Activated CD8-positive, alpha-beta memory T cell treated with anti-CD3 and anti-CD28 coated beads, Interleukin-2, amount 50 U/mL, for 4 hours (primary cell): ENCODE data around the gene MUL1.
"Not testable (repeated sequence)": the region's sequence is repeated elsewhere in the genome, so short reads cannot be mapped to it uniquely, and the experiment has no call there.

Source experiments
- DNase-seq: peaks from one replicate; pipeline ENCODE4 v3.0.0-alpha.2; 2020

MUL1 gene, protein sequence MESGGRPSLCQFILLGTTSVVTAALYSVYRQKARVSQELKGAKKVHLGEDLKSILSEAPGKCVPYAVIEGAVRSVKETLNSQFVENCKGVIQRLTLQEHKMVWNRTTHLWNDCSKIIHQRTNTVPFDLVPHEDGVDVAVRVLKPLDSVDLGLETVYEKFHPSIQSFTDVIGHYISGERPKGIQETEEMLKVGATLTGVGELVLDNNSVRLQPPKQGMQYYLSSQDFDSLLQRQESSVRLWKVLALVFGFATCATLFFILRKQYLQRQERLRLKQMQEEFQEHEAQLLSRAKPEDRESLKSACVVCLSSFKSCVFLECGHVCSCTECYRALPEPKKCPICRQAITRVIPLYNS

DNA sequence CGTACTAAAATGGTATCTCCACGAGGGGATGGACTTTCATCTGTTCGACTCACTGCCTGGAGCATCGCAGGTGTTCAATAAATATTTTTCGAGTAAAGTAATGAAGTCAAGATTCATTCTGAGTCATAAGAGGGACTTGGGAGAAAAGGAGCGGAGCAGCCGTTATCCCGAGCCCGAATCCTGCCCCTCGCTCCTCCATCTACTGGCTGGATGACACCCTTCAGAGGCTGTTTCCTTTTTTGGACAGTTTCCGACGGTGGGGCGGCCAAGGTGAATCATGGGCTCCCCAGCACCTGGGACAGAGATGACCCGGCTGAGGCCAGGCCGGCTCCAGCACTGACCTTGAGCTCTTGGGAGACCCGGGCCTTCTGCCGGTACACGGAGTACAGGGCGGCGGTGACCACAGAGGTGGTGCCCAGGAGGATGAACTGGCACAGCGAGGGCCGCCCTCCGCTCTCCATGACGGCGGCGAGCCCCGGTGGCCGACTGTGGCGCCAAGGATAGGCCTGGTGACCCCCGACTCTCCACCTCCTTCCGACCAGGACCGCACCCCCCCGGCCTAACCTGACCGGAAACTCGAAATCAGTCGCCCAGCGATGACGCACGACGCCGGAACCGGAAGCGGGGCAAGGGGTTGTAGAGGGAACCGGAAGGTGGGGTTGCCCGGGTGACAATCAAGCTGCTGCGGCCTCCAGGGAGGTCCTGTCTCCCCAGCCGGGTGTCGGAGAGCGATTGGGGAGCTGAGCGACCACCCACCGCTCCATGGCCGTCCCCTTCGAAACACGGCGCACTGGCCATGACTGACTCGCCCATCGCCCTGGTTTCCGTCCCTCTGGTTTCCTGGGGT, at the start of gene MUL1:
MUL1 (minus strand) TSS at position 588 of the 847 bp plus-strand sequence; CDS start at position 461, 127 bp downstream.
- DNase-seq: peak; percentile 95

DNA sequence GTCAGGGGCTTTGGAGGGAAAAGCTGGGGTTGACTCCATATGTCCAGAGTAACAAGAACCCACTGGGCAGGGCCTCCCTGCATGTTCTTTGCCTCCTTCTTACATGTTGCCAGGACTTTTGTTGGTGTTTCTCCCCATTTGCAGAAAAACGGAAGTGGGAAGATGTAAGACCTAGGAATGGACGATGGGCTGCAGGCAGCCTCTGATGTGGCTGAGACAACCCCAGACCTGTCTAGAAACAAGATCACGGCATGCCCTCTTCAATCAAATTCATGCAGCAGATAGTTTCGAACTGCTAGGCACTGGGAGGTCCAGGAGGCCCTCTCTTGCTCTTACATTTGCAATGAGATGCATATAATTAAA, 47.8 kb upstream of the MUL1 start:
- no peak for DNase-seq

DNA sequence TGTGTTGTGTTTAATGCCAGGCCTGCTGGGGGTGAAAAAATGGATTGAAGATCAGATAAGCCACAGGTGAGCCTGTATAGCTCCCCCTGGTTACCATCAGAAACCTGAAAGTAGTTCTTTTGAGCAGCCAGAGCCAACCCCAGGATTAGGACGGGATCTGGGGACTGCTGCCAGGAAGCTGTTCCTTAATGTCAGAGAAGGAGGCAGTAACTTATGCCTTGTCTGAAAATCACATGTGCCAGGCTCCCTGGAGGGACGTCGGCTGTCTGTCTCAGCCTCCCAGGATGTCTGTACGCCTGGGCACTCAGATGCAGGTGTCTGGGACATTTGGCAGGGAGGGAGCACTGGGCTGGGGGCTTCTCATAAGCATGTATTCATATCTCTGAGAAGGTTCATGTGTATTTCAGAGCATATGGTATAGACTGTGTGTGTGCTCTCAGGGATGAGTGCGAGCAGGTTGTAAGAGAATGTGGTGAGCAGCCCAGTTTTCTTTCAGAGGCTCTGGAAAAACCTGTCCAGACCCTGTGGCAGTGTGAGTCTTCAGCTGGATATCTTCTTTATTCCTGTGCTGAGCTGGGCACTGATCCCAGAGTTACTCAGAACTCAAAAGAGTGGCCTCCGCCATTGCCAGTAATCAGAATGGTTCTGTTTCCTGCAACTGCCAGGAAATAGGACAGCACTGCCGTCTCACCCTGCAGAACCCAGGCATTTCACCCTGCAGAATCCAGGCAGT, 47.2 kb upstream of the MUL1 start:
- DNase-seq: no peak

DNA sequence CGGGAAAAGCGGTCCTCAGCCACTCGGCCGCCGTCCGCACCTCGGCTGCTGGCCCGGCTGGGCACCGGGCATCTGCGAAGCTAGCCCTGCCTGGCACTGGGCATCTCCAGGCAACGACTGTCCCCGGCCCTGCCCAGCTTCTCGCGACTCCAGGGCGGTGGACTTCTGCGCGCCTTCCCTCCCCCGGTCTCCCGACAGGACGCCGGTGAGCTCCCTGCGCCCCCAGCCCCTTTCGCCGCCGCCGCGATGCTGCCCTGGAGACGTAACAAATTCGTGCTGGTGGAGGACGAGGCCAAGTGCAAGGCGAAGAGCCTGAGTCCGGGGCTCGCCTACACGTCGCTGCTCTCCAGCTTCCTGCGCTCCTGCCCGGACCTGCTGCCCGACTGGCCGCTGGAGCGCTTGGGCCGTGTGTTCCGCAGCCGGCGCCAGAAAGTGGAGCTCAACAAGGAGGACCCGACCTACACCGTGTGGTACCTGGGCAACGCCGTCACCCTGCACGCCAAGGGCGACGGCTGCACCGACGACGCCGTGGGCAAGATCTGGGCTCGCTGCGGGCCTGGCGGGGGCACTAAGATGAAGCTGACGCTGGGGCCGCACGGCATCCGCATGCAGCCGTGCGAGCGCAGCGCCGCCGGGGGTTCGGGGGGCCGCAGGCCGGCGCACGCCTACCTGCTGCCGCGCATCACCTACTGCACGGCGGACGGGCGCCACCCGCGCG, 44.9 kb upstream of the MUL1 start:
- no peak for DNase-seq

DNA sequence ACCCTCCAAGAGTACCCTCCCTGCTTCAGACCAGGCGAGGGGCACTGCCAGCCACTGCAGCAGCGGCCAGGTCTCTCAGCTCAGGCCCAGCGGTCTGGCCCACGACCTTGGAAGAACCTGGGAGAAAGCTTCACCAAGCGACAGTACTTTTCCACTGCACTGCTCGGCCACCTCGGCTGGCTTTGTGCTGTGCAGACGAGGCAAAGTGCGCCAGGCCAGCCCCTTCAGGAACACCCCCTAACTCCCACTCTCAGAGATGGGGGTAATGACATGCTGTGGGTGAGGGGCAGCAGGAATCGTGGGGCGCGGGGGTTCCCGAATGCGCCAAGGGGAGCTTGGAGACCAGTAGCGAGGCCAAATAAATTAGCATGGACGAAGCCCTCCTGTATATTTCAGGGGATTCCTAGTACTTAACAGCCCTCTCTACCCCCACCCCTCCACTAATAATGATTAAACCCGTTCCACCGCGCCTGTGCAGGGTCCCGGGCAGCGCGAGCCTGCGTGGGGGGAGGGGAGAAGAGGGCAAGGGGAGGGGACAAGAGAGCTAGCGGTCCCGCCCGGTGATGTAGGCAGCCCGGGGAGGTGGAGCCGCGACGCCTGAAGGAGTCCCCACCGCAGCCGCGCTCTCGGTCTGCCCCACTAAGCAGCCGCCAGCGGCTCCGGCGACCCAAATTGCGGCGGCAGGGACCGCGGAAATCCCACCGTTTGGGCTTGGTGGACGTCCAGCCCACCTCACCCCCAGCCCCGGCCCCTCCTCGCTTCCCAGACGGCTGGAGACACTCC, 44.2 kb upstream of the MUL1 start, which contains the start of gene FAM43B:
FAM43B (plus strand) TSS at position 629 of the 783 bp plus-strand sequence. CDS start 401 bp downstream, outside the sequence.
- no peak for DNase-seq

DNA sequence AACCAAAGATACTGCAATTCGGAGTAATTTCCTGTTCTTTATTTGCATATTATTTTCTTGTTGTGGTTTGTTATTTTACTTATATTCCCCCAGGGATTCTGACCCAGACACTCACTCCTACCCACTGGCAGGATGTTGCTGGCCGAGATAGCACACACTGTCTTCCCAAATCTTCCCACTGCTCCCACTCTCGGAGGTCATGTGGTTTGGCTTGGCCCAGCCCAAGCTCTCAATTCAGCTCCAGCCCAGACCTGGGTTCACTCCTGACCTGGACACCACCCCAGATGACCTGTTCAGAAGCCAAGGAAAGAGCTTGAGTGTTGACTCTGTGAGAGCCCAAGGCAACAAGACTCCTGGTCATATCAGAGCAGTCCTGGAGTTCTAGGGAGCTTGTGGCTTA, 43.2 kb upstream of the MUL1 start:
- DNase-seq: no peak

DNA sequence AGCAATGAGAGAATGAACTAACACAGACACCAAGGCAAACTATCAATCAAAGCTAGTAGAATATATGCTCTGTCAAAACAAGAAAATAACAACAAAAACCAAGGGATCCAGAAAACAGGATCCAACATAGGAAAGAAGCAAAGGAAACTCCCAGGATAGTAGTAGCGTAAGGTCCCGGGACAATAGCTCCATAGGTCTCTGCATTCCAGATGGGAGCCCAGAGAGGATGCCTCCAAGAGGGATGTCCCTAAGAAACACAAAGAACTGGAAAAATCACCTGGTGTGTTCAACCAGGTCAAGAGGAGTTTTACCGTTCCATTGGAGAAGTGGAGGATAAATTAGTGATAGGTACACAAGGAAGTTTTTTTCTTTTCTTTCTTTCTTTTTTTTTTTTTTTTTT, 38.7 kb upstream of the MUL1 start:
- DNase-seq: no peak

DNA sequence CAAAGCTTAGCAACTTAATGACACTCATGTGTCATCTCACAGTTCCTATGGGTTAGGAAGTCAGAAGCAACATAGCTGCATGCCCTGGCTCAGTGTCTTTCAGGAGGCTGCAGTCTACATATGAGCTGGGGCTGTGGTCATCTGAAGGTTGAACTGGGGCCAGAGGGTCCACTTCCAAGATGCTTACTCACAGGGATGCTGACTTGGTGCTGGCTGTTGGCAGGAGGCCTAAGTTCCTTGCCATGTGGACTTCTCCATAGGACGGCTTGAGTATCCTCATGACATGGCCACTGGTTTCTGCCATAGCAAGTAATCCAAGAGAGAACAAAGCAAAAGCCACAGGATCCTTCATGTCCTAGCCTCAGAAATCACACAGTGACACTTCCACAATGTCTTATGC, 32.3 kb upstream of the MUL1 start:
- DNase-seq: no peak

DNA sequence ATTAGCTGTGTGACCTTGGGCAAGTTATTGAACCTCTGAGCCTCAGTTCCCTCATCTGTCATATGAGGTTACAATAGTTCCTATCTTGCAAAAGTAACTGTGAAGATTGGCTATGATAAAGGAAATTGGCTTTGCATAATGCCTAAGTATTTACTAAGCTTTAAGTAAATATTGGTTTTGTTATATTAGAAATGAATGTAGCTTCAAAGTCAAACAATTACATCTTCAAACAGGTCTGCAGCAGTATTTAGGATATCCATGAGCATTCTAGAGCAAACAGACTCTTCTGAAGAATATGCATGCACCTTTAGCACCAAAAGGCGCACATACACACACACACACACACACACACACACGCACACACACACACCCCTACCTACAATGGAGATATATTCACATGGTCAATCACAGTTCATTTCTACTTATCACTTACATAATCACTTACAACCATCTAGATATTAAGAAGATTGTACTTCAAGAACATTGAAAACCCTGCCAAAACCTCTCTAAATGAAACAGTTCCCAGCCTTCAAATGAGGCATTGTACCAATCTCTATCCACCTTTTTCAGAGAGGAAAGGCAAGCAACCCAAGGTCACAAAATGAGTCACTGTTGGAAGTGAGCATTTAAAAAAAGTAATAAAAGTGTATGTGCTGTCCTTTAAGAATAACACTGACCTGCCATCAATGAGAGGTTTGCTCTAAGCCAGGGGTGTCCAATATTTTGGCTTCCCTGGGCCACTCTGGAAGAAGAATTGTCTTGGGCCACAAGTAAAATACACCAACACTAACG, 31.0 kb upstream of the MUL1 start:
- DNase-seq: no peak

DNA sequence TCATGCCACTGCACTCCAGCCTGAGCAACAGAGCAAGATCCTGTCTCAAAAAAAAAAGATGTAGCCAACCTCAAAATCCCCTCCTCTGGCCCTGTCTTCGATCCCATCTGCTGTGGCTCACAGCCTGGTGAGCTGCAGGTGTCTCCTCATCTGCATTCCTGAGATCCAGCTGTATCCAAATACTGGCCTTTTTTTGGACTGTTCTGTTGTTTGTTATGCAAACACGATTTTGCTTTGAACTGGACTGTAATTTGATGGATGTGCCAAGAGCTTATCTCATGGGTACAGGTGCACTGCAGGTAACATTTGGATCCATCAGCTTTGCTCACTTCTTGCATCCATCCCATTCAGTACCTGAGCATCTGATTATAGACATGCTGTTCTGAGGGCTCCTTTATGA, 30.3 kb upstream of the MUL1 start:
- no peak for DNase-seq

DNA sequence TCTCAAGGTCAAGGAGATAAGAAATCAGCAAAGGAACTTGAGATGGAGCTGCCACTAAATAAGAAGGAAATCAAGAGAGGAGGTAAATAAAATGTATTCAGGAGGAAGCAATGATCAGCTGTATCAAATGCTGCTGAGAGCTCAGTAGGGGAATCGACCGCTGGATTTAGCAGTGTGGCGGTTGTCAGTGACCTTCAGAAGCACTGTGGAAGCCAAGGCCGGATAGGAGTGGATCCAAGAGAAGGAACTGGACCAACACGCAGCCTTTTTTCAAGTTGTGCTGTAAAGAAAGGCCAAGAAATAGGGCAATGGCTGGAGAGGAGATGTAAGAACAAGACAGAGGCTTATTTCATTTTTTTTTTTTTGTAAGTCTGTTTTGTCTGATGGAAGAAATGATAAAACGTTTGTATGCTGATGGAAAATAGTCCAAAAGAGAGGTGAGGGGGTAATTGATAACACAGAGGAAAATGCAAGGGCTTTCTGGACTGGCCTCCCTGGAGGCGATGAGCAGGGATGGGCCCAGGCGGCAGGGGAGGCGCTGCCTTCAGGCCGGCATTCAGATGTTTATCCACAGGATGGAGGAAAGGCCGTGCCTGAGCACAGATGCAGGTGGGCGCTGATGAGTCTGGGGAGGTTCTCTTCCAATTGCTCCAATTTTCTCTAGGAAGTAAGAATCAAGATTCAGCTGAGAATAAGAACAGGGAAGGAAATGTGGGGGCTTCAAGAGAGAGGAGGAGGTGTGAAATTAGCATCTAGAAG, 26.9 kb upstream of the MUL1 start:
- no peak for DNase-seq

DNA sequence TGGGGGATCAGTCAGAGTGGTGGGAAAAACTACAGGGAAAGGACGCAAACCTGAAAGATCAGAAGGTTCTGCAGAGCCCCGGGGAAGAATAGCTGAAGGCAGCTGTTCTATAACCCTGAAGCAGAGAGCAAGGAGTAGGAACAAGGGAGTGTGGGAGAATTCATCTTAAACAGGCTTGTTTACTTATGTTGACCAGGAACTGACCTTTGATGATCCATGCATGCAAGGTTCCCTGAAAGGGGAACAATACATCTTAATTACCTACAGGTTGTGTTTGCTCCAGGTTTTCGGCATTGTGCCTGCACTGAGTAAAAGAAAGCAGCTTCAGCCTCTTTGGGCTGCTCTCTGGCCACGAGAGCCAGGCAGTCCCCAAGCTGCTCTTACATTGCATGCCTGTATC, 25.7 kb upstream of the MUL1 start:
- no peak for DNase-seq

DNA sequence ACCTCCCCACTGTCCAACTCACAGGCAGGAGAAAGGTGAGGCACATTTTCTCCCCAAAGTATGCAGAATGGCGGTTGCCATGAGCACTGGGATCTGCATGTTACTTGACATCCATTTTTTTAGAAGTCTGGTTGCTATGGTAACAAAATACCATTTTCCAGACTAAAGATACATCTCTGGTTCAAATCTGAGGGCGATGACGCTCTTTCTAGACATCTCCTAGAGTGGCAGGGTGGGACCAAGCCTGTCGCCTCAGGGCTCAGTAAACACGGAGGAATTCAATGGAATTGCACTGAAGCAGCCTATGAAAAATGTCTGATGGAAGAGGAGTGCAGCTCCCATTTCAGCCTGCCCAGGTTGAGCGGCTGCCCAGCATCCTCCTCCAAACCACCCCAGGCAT, 22.9 kb upstream of the MUL1 start:
- DNase-seq: no peak

DNA sequence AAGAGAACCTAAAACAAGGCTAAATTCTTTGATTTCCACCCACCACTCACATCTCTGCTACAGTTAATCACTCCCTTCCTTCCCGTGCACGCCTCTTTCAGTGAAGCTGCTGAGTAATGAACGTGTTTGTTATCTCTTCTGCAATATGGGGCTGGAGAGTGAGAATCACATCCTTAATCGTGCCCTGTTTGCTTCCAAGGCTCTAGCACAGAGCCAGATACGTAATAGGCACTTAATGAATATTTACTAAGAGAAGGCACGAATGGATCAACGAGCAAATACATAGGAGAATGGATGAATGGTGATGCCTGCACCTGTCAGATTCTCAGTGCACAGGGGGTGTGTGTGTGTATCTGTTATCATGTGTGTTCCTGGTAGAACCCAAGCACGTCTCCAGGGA, 22.4 kb upstream of the MUL1 start:
- DNase-seq: no peak

DNA sequence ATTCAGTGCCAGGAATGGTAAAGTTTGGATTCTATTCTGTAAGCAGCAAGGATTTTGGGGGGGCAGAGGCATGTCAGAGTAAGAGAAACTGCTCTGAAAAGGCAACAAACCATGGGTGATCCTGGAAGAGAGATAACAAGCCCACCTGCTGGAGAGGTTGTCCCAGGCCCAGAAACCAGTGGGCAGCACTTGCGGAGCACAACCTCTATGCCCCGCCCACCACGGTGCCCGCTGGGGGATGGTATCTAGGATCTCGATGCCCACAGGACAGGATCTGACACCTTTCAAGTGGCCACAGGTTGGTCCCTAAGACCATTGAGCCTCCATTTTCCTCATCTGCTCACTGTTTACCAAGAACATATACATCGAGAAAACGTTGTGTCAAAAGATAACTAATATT, 20.3 kb upstream of the MUL1 start:
- DNase-seq: no peak

DNA sequence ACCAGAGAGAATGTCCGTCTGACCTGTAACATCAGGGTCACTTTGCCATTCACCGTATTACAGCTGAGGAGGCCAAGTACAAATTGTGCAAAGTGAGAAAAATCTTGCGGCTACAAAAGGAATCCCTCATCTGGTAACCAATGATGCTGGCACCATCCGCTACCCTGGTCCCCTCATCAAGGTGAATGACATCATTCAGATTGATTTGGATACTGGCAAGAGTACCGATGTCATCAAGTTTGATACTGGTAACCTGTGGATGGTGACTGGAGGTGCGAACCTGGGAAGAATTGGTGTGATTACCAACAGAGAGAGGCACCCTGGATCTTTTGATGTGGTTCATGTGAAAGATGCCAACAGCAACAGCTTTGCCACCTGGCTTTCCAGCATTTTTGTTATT, 18.3 kb upstream of the MUL1 start:
- no peak for DNase-seq

DNA sequence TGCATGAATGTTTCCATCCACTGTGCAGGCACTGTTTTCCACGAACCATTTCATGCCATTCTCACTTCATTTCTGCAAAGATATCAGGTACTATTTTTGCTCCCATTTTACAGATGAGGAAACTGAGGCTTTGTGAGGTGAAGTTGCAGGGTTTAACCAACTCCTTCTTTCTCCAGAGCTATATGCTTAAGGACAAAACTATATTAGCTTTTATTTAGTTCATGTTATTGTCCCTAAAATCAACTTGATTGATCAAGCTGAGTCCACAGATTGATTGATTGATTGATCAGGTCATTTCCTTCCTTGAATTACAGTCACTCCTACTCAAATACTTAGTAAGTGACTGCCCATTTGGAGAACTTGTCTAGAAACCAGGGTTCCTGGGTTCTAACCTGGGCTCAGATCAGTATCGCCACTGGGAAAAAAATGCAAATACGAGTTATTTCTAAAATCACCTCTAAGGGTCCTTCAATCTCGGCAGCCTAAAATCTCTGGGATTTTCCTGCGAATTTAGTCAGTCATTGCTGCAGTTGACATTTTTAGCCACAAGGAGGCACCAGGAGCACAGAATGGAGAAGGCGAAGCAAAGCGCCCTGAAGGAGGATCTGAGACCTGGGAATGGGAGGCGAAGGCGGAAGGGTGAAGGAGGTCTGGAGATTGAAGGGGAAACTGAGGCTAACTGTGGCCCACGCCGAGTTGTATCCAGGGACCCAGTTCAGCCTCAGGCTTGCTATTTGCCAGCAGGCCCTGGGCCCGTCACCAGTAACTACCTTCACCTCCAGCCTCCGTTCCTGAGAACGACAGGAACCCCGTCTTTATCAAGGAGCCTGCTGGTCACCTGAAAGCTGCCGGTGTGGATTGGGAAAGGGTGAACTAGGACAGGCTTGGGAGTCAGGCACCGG, 14.3 kb upstream of the MUL1 start:
- peak; percentile 66 for DNase-seq

DNA sequence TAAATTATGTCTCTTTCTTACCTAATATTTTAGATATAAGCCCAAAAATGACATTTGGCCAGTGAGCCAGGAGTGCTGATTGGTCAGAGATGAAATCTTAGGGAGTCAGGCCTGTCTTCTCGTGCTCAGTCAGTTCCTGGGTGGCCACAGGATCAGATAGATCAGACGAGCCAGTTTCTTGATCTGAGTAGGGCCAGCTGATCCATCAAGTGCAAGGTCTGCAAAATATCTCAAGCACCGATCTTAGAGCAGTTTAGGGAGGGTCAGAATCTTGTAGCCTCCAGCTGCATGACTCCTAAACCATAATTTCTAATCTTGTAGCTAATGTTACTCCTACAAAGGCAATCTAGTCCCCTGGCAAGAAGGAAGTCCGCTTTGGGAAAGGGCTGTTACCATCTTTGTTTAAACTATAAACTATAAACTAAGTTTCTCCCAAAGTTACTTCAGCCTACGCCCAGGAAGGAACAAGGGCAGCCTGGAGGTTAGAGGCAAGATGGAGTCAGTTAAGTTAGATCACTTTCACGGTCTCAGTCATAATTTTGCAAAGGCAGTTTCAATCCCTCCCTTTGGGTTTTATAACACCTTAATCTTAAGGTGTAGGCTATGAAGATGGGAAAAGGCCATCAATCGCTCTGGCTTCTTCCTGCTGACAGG, 11.8 kb upstream of the MUL1 start:
- DNase-seq: not testable (repeated sequence)
